HG03175 (cell line): Measurements from ENCODE around the gene STMN3.

Experiments used
- ATAC-seq: cut with Tn5 transposase; IDR thresholded peaks from one replicate; pipeline ENCODE4 v1.9.1; 2021; ENCODE audit warnings: mild to moderate bottlenecking, moderate library complexity; ENCODE audit not compliant: unreplicated experiment

Gene STMN3

DNA sequence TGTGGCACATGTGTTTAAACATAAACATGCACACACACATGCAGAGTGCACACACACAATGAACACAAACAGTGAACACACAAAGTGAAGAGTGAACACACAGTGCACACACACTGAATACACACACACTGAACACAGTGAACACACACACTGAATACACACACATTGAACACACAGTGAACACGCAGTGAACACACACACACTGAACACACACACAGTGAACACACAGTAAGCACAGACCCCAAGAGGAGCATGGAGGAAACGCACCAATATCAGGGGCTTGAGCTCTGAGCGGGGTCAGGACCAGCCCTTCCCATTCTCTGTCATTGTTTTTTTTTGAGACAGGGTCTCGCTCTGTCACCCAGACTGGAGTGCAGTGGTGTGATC is 62.1 kb downstream of the STMN3 start:
- ATAC-seq, result no peak

DNA sequence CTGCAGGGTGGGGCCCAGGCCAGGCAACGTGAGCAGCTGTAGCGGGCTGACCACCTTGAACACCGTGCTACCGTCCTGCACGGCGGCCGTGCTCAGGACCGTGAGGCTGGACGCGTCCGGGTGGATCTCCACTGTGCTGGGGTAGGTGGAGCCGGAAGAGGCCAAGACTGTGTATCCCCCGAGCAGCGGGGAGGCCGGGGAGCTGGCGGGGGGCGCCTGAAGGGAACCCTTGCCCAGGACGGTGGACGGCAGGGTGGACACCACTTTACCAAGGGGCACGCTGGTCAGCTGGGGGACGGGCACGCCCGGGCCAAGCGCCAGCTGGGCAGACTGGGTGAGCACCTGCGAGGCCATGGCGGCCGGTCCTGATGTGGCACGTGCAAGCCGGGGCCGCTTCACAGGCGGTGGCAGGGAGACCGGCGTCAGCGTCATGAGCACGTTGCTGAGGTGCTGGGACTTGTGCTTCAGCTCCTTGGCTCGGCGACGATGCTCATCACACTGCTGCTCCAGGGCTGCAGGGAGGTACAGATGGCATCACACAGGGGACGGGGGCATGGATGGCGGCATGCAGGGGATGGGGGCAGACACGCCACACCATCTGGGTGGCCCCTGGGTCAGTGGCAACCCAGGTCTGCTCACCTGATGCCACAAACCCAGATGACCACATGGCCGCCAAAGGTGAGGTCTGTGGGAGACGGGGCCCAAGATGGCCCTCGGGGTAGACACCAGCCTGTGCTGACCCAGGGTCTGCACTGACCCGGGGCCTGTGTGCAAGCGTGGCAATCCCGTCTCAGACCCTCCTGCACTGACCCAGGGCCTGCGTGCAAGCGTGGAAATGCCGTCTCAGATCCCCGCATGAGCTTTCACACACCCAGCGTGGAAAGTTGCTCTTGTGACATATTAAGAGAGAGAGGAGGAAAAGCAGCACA is 62.7 kb downstream of the STMN3 start:
- ATAC-seq, result no peak
